Ramos (cell line): Measurements from ENCODE around the gene RRAD.

Experiments used
- in situ Hi-C: fragments of 300-500 bp; cut with MboI; formaldehyde crosslinking; loops from one replicate; pipeline ENCODE4 v1.14.3; 2022; ENCODE audit warnings: low sequenced_read_pairs; ENCODE audit not compliant: unreplicated experiment

The RRAD gene

DNA sequence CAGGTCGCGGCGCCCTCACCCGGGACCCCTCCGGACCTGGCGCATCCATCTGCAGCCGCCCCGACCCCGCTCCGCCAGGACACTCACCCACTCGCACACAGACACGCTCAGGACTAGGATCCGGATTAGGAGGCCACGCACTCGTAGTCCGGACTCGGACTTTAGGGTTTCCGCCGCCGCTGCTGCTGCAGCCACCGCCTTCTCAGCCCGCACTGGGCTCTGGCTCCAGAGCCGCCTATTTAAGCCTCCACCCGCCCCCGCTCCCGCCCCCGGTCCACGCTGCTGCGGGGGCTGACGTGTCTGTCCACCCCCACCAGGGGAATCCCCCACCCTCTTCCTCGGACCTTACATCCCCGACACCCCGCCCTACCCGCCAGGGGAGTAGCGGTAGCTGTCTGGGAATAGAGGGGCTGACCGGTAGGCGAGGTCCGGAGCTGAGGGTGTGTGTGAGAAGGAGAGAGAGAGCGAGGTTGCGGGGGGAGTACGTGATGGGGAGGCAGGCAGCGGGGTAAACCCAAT lies at the start of gene RRAD:
RRAD (minus strand) TSS at position 214 of the 519 bp plus-strand sequence. CDS start 356 bp downstream, outside the sequence.
- in situ Hi-C loops = no loop called here

GRCh38 chr16:66974932-66975246 lies 49.6 kb upstream of the RRAD start:
- in situ Hi-C loops = loop anchor here (25.0 kb wide), 1 partner anchor 437 kb away; the partner anchor contains the start of gene ZDHHC1

- in situ Hi-C loops = loop anchor here (25.0 kb wide), 1 partner anchor 438 kb away; the partner anchor contains the start of gene ZDHHC1
Observed at GRCh38 chr16:66974156-66974931, 49.0 kb upstream of the RRAD start.

DNA sequence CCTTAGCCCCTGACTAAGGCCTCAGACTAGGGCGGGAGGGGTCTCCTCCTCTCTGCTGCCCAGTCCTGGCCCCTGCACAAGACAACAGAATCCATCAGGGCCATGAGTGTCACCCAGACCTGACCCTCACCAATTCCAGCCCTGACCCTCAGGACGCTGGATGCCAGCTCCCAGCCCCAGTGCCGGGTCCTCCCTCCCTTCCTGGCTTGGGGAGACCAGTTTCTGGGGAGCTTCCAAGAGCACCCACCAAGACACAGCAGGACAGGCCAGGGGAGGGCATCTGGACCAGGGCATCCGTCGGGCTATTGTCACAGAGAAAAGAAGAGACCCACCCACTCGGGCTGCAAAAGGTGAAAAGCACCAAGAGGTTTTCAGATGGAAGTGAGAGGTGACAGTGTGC lies 48.4 kb upstream of the RRAD start:
- in situ Hi-C loops = loop anchor here (25.0 kb wide), 1 partner anchor 439 kb away; the partner anchor contains the start of gene ZDHHC1

DNA sequence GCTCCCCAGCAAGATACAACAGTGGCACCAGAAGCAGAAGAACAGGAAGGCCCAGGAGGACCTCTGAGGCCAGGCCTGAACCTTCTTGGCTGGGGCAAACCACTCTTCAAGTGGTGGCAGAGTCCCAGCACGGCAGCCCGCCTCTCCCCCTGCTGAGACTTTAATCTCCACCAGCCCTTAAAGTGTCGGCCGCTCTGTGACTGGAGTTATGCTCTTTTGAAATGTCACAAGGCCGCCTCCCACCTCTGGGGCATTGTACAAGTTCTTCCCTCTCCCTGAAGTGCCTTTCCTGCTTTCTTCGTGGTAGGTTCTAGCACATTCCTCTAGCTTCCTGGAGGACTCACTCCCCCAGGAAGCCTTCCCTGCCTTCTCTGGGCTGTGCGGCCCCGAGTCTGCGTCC lies 47.6 kb upstream of the RRAD start:
- in situ Hi-C loops = loop anchor here (25.0 kb wide), 1 partner anchor 439 kb away; the partner anchor contains the start of gene ZDHHC1

DNA sequence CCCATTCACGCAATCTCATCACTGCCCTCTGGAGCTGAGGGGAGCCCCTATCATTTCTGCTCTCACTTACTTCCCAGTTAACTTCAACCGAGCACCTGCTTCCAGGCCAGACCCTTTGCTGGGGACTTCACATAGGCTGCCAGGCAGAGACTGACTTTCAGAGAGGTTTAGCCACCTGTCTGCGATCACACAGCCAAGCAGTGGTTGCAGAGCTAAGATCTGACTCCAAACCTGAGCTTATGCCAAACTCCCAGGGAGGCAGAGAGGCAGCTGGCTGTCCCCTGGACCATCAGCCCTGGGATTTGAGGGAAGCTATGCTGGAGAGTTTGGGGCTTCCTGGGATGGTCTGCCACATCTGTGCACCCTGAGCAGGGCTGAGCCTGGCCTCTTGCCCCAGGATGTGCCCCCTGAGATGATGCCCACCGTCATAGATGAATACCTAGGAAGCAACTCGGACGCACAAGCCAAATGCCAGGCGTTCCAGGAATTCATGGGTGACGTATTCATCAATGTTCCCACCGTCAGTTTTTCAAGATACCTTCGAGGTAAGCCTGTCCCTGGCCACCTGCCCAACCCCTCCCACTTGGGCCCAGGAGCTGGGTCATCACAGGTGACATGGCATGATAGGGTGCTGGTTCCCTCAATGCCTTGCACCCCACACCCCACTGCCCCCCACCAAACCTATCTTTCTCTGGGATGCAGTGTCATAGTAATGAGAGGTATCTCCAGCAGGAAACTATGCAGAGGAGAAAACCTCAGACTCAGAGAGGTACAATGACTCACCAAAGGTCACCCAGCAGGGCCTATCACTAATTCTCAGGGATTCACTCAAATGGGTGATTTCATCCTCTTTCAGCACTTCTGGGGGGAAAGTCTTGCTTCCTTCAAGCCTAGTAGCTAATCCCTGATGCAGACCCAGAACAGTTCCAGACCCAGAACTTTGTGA lies 45.7 kb upstream of the RRAD start:
- in situ Hi-C loops = loop anchor here (25.0 kb wide), 1 partner anchor 441 kb away; the partner anchor contains the start of gene ZDHHC1

DNA sequence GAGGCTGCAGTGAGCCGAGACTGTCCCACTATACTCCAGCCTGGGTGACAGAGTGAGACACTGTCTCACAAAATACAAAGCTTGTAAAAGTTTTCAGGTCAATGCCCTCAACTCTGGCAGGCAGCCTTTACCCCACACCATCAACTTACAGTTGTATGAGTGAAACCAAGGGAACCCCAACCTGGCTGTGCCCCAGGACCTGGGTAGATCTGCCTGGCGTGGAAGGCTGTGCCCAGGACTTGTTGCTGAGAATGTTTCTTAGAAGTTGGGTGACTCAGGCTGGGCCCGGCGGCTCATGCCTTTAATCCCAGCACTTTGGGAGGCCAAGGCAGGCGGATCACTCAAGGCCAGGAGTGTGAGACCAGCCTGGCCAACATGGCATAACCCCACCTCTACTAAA lies 43.5 kb upstream of the RRAD start:
- in situ Hi-C loops = loop anchor here (25.0 kb wide), 1 partner anchor 443 kb away; the partner anchor contains the start of gene ZDHHC1

GRCh38 chr16:66964049-66964448 lies 38.7 kb upstream of the RRAD start:
- in situ Hi-C loops = loop anchor here (25.0 kb wide), 1 partner anchor 448 kb away; the partner anchor contains the start of gene ZDHHC1

GRCh38 chr16:66961914-66962313 lies 36.6 kb upstream of the RRAD start:
- in situ Hi-C loops = loop anchor here (25.0 kb wide), 1 partner anchor 450 kb away; the partner anchor contains the start of gene ZDHHC1

DNA sequence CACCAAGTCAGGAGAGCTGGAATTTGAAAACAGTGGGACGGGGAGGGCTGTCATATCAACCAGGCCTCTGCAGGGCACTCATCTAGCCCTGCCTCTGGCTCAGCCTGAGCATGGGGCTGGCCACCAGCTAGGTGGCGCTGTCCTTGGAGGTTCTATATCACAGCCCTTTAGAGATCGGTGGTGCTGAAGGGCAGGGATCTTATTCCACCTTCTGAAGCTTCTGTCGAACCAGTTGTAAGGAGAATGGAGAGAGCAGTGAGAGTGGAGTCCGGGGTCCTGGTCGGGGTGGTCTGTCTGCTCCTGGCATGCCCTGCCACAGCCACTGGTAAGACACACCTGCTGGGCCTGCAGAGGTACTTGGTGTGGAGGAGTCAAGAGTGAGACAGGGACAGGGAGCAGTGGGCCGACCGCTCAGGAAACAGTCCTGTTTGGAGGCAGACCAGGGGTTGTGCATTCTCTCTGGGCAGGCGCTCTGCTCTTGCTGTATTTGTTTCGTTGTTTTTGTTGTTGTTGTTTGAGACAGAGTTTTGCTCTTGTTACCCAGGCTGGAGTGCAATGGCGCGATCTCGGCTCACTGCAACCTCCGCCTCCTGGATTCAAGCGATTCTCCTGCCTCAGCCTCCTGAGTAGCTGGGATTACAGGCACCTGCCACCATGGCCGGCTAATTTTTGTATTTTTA lies 35.9 kb upstream of the RRAD start, which contains the start of gene CES3:
CES3 (plus strand) TSS at position 202 of the 680 bp plus-strand sequence; CDS start at position 244, 42 bp downstream.
- in situ Hi-C loops = loop anchor here (25.0 kb wide), 1 partner anchor 451 kb away; the partner anchor contains the start of gene ZDHHC1

GRCh38 chr16:66960270-66960669 lies 34.9 kb upstream of the RRAD start:
- in situ Hi-C loops = loop anchor here (25.0 kb wide), 1 partner anchor 452 kb away; the partner anchor contains the start of gene ZDHHC1

DNA sequence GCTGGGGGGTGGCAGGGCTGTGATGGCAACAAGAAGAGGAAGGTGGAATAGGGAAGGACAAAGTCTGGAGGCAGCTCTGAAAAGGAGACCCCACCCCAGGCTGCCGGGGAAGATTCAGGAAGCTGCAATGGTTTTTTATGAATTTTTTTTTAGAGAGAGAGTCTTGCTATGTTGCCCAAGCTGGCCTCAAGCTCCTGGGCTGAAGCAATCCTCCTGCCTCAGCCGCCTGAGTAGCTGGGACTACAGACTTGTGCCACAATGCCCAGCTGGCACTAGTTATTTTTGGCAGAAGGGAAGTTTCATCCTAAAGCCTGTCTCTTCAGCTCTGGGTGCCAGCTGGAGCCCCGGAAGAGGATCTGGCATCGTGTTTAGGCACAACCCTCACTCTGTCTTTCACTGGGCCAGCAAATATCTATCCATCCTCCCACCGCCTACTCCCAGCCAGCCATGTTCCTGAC lies 34.4 kb upstream of the RRAD start:
- in situ Hi-C loops = loop anchor here (25.0 kb wide), 1 partner anchor 453 kb away; the partner anchor contains the start of gene ZDHHC1

GRCh38 chr16:66958857-66959703 lies 33.7 kb upstream of the RRAD start:
- in situ Hi-C loops = loop anchor here (25.0 kb wide), 1 partner anchor 453 kb away; the partner anchor contains the start of gene ZDHHC1

GRCh38 chr16:66956154-66956457 lies 30.8 kb upstream of the RRAD start:
- in situ Hi-C loops = loop anchor here (25.0 kb wide), 1 partner anchor 456 kb away; the partner anchor contains the start of gene ZDHHC1

DNA sequence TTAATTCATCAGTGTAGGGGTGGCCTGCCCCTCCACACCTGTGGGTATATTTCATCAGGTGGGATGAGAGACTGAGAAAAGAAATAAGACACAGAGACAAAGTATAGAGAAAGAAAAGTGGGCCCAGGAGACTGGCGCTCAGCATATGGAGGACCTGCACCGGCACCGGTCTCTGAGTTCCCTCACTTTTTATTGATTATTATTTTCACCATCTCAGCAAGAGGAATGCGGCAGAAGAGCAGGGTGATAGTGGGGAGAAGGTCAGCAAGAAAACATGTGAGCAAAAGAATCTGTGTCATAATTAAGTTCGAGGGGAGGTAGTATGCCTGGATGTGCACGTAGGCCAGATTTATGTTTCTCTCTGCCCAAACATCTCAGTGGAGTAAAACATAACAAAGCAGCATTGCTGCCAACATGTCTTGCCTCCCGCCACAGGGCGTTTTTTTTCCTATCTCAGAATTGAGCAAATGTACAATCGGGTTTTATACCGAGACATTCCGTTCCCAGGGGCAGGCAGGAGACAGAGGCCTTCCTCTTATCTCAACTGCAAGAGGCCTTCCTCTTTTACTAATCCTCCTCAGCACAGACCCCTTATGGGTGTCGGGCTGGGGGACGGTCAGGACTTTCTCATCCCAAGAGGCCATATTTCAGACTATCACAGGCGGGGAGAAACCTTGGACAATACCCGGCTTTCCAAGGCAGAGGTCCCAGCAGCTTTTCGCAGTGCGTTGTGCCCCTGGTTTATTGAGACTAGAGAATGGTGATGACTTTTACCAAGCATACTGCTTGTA lies 30.2 kb upstream of the RRAD start:
- in situ Hi-C loops = loop anchor here (25.0 kb wide), 1 partner anchor 457 kb away; the partner anchor contains the start of gene ZDHHC1

DNA sequence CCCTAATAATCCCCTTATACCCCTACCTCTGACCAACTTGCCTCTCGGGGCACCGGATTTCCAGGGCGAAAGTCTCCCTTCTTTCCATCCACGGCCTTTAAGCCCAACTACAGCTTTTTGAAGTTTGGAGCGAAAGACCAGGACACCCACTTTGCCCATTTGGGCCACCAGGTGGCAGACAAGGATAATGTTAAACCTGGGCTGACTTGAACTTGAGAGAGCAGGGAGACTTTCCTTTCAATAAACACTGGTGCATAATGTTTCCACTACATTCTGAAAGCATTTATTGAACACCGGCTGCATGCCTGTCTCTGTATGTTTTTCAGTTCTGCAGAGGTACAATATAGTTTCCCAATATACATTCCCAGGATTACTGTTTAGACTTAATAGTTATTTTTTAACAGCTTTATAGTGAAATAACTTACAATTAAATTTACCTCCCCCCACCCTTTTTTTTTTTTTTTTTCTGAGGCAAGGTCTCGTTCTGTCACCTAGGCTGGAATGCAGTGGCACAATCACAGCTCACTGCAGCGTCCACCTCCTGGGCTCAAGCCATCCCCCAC lies 28.8 kb upstream of the RRAD start:
- in situ Hi-C loops = loop anchor here (25.0 kb wide), 1 partner anchor 458 kb away; the partner anchor contains the start of gene ZDHHC1

DNA sequence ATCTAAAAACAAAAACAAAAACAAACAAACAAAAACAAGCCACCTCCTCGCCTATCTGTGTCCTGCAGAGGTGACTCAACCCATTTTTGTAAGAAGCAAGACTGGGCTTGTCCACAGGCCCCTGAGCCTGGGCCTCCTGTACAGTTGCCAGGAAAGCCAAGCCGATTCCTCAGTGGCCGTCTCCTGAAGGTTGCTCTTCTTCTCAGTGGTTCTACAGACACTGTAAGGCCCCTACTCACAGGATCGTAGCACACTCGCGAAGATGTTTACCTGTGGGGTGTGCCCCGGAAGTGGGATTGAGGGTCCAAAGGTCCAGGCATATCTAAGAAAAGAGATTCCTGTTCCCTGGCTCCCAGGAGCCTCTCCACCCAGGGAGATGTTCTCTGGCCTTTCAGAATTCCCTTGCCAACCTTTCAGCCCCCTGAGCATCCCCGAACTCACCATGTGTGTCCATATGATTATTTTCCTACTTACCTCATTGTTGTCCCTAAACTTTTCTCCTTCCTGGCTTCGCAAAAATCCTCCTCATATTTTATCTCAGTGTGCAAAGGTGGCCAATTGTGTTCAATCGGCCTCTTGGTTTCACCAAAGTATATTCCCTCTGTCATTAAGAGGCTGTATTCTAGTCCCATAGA lies 28.2 kb upstream of the RRAD start:
- in situ Hi-C loops = loop anchor here (25.0 kb wide), 1 partner anchor 459 kb away; the partner anchor contains the start of gene ZDHHC1
